ENCODE data around the gene ZNF608.

The ZNF608 gene

DNA sequence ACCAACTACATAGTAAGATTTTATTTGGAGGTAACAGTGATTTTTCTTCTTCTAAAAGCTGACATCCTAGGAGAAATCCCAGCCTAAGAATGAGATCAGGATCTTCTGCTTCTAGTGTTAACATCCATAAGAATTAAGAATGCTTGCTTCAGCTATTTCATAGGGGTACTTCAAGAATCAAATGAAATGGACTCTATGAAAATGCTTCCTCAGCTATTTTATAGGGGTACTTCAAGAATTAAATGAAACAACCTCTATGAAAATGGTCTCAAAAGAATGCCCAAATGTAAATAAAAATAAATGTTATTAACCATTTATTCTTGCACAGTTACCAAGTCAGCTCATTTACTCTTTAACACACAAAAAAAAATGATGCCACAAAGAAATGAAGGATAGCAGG lies 31.5 kb downstream of the ZNF608 start:
- no peak for DNase-seq (ENCODE audit: low spot score)

DNA sequence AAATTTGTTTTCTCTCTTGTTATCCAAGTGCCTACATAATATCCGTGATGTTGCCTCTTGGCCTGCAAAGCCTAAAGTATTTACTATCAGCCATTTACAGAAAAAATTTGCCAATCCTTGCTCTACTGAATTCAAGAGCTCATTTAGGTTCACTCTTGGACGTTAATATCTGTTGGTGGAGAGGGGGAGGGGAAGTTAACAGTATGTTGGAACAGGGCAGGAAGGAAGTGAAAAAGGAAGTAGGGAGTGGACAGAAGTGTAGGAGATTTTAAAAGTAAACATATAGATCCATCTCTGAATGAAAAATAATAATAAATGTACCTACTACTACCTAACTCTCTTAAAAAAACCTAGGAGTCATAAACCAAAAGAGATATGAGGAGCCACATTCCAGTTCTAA lies 32.8 kb downstream of the ZNF608 start:
- DNase-seq (ENCODE audit: low spot score), result no peak

DNA sequence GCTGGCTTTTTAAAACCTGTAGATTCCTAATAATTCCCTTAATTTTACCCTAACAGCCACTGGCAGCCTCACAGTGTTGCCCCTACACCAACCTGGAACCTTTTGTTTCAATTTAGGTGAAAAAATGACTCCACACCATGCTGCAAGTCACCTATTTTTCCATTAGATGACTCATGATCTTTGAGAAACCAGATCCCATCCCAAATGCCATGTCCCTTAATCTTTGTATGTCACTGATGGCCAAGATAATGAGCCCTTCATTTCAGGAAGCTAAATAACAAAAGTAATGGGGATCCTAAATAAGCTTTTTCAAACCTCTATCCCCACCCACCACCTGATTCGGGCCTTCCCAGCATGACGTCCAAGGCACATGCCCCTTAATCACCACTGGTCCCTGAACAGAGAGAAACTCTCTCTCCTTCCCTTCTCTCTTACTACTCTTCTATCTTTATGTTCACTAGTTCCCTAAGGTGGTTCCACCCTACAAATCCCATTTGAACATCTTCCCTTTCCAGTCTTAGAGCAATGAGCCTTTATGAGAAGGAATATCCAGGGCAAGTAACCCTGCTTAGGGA lies 33.6 kb downstream of the ZNF608 start:
- DNase-seq (ENCODE audit: low spot score), result no peak

DNA sequence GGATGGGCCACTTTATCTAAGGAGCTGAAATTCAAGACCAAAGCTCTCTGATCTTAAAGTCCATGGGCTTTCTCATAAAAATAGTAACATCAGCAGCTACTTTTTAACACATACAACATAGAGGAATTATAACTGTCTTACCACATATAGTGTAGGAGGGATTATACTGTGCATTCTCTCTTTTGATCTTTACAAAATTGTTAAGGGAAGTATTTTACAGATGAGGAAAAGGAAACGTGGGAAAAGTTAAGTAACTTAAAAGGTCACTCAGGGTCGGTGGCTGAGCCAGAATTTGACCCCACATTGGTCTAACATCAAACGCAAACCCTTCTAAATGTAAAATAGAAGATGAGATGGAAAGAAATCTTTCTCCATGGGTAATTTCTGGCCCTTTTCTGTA lies 38.4 kb downstream of the ZNF608 start:
- no peak for DNase-seq (ENCODE audit: low spot score)

DNA sequence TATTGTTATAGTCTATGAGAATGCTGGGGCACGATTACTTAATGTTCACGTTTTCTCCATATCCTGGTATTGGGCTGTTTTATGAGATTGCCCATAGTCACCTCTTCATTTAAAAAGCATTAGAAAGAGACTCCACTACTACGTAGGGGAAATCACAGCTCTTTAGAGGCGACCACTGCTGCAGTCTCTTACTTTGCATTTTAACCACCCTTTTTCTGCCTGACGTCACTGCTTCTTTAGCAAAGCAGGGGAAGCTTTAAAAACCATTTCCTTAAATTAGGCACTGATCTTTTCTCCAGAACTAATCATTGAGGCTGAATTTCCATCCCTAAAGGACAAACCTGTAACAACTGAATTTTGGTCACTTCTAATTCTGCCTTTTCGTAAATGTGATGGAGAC lies 38.9 kb downstream of the ZNF608 start:
- no peak for DNase-seq (ENCODE audit: low spot score)

DNA sequence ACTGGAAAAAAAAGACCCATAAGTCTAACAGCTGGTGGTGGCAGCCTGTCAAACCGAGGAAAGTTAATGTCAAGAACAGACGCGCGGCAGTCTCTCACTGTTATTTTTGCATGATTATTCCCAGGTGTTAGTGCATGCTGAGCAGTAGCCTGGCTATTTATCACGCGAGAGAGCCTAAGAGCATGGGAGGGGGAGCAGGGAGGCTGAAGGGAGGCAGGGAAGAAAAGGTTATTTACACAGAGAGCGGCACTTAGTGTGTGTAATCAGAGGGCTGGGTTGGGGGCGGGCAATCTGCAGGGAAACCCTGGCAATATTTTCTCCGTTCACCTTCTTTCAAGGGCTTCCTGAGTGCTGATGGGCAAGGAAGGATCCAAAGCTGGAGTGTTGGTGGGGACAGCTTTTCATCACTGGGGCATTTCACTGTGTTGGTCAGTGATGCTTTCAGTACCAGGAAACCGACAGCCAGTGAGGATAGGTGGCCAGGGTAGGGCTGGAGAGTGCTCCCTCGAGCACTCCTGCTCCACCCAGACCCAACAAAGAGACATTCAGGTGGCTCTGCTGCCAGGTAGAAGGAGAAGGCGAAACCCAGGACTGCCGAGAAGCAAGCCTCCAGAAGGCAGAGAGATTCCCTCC lies 39.6 kb downstream of the ZNF608 start:
- DNase-seq (ENCODE audit: low spot score), result peak; percentile 84

DNA sequence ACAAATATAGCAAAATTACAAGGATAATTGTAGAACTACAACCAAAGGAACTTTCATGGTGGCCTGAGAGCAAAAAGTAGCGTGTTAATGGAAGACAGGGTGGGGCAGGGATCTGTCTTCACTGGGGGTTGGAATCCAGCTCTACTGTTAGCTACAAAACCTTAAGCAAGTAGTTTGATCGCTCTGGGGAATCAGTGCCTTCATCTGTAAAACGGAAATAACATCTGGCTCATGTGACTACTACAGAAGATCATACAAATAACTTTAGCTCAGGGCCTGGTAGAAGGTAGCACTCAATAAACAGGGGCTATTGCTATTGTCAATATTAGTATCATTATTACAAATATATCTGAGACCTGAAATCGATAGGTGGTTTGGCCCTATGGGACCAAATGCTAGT lies 40.4 kb downstream of the ZNF608 start:
- no peak for DNase-seq (ENCODE audit: low spot score)

DNA sequence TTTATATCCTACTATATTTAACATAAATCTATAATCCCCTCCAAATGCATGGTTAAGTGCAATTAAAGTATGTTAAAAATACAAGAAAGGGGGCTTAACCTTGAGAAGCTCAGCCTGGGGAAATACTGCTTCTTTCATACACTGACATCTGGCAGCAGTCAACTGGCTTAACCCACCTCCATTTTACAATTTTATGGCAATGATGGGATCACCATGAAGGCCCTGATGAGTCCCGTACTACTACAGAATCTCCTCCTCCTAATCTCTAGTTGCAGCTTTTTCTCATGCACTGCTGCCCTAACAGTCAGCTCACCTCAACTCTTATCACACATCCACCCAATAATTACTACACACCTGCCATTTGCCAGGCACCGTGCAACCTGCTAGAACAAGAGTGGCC lies 40.9 kb downstream of the ZNF608 start:
- DNase-seq (ENCODE audit: low spot score), result no peak

DNA sequence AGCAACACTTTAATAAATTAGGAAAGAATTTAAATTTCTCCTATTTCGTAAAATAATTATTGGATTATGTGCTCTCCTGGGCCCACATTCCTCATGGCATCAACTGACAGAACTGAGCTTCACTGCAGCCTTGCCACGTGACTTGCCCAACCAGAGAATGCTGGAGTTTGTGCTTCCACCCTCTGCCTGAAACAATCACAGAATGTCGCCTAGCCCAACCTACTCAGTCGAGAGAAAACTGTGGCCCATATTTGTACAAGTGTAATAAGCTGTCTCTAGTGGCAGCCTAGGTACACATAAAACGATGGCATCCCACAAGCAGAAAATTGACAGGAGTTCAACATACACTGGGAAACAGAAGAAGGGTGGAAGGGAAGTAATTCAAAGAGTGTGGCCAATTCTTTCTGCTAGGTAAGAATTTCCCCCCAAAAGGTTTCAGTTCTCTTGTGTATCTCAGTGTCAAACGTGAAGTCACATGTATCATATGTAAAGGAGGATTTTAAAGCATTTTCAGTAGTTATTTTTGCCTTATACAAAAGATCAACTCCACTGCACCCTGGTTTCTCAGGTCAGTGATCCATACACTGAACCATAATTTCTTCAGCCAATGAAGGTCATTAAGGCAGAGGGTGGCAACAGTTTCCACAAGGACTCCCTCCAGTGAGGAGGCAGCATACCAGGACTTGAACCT lies 41.7 kb downstream of the ZNF608 start:
- DNase-seq (ENCODE audit: low spot score), result no peak

DNA sequence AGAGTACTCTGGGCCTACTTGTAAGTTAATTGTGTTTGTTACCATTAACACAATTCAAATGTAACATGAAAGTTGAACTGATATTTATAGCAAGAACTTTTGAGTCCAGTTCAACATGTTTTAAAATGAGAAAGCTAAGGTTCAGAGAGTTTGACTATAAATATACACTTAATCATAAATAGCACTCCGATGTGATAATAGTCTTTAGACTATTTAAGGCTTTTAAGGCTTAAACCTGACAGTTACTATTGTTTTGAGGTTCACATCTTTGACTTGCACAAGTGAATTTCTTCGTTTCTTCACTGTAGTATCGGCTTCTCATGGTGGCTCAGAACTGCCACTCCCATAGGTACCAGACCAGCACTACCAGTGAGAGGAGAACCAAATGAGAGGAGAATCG lies 42.4 kb downstream of the ZNF608 start:
- DNase-seq (ENCODE audit: low spot score), result no peak

DNA sequence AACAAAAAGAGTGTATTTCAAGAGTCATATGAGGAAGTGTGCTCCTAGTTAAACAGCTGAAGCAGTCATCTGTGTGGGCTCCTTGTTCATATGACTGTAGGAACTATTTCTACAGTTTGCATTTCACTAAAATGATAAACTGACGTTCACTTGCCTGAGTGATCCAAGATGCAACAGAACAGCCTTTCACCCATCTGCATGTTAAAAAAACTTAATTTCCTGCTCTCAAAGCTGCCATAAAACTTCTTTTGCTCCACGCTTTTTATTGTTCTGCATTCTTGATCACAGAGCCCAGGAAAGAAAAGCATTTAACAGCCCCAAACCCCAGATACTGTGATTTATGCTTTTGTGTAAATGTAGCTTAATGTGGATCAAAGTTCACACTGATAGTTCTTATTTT lies 43.9 kb downstream of the ZNF608 start:
- no peak for DNase-seq (ENCODE audit: low spot score)

DNA sequence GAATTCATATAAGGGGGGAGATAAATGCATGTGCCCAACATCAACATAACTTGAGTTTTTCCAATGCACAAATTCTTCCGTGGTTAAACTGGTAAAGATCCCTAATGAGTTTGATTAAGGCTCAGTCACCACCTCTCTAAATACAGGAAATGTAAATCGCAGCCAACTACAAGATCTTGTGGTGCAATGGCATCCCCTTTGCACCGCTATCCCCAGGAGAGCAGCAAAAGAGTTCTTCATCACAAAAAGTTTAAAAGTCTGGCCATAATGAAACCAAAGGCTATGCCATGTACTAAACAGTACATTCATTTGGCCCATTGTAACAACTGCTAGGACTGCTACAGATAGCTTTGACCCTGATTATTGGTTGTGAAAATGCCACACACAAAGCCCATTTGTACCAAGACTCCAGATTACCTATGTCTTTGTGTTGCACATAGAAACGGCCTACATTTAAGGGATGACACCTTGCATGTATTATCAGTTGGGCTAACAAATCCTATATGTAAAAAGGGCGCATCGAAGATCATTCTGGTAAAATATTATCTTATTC lies 44.5 kb downstream of the ZNF608 start:
- no peak for DNase-seq (ENCODE audit: low spot score)

DNA sequence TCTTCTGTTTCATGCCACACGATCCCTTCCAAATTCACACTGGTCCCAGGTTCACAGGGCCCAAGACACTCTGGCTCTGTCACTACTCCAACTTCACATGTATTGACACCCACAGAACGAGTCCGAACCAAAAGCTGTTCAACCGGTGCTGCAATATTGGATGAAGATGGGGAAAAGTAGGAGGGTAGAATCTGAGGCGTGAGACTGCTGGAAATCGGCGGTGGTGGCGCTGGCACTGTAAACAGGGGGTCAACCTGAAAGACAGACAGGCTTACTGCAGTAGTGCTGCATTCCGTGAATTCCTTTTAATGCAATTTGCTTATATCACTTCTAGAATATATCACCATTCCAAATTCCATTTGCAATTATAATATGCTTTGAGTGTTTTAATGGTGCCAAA lies 45.4 kb downstream of the ZNF608 start:
- DNase-seq (ENCODE audit: low spot score), result no peak

DNA sequence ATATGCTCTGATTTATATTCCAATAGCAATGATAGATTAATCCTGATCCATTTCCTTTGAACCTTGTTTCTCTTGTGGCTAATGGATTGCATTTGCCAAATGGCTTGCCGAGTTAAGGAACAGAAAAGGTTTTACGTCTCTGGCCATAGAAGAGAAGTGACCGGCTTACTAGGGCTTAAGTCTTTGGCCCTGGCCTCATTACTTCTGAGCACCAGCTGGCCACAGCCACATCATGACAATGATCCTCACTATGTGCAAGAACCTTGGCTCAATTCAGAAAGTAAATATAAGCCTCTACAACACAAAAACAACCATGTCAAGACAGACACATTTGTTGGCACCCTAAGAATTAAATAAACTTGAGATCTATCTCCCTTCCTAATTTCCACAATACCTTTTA lies 46.1 kb downstream of the ZNF608 start:
- DNase-seq (ENCODE audit: low spot score), result no peak

DNA sequence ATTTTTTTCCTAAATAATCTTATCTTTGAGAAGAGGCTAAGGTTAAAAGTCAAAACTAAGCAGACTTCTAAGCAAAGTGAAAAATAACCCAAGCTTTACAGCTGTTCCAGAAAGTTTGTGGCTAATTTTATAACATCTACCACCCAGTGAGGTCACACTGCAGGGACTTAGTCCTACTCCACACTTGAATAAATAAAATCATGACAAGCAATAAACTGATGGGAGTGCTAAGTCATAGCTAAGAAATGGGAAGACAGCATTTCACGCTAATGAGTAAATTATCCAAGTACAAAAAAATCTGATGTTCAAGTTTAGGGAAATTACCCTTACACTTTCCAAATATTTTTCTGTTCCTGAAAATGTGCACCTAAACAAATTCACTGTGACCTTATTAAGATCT lies 47.7 kb downstream of the ZNF608 start:
- DNase-seq (ENCODE audit: low spot score), result no peak

DNA sequence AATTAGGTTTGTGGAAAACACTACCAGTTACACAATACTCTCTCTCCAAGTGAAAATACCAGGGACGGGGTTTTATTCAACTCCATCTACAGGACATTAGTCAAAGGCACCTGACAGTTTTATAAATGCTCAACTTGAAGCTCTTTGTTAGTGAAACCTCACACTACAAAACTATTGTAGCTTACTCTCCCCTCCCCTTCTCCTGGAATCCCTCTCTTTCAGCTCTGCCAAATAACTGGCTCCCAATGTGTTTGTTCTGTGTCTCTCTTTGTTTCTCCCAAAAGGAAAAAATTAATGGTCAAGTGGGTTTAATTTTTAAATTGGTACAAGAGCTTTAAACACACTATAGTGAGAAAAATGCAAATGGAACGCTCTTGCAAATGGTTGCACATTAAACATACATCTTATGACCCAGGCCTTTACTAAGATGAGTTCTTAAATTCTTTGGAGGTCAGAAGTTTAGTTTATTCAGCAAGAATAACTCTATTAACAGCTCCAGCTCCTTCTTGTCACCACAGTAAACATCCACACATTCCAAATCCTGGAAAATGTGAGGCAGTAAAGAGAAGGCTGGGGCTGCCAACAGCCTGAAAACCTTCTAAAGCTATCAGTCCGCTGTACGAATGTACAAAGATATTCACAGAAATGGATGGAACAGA lies 48.4 kb downstream of the ZNF608 start:
- no peak for DNase-seq (ENCODE audit: low spot score)

DNA sequence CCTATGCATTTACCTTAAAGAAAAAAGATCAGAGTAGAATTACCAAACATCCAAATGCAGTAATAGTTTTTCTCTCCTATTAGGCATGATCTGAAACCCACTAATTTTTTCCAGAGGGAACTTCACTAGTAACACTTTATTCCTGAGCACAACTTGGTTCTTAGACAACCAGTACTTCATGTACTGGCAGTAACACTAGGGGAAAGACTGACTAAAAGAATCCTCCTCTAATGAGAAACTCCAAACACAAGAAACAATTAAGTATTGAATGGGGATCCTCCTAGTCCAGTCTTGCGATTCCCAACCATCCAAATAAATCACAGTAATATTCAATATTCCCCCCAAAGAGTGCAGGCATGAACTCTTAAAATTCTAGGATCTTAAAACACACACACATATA lies 48.9 kb downstream of the ZNF608 start:
- DNase-seq (ENCODE audit: low spot score), result no peak

DNA sequence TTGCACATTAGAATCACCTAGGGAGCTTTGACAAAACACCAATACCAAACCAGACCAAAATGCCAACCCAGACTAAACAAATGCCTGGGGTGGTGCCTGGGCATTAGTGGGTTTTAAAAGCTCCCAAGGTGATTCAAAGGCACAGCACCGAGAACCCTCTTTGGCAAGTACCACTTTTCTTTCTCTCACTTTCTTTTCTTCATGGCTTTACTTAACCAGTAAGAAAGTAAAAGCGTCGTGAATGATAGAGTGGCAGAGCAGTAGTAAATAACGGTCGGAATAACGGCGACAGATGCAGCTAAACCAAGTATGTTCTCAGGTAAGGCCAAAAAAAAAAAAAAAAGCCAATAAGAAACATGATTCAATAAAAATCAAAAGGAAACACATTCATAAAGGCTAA lies 49.5 kb downstream of the ZNF608 start:
- no peak for DNase-seq (ENCODE audit: low spot score)

All from left forelimb (tissue), 1 donor.